MM.1S (cell line): ENCODE results near the gene TMEM45B.
A peak's percentile ranks its signal among the peaks of the same experiment; 100 is the strongest.
"Not testable (repeated sequence)": the region's sequence is repeated elsewhere in the genome, so short reads cannot be mapped to it uniquely, and the experiment has no call there.

ENCODE experiments used
- DNase-seq: peaks from one replicate; pipeline ENCODE4 v3.0.0-alpha.2; 2015
- H2AFZ ChIP-seq: fragments of 300-600 bp; sonication (generic); 2 replicates; pipeline ENCODE4 v1.6.0; 2016; ENCODE audit warnings: antibody characterized with exemption, low read length
- H3F3A ChIP-seq: fragments of 300-600 bp; sonication (generic); 2 replicates; pipeline ENCODE4 v1.6.1; 2016; ENCODE audit warnings: mild to moderate bottlenecking, antibody characterized with exemption, low read length, moderate library complexity, mixed read lengths; ENCODE audit not compliant: insufficient read depth
- H3K27ac ChIP-seq: fragments of 300-600 bp; sonication (generic); 2 replicates; pipeline ENCODE4 v1.5.1; 2016; ENCODE audit warnings: mild to moderate bottlenecking, low read length
- H3K27me3 ChIP-seq: fragments of 300-600 bp; sonication (generic); replicated peaks from 2 replicates; pipeline ENCODE4 v1.6.0; 2016; ENCODE audit warnings: low read length; ENCODE audit not compliant: insufficient read depth
- H3K36me3 ChIP-seq: fragments of 300-600 bp; sonication (generic); replicated peaks from 2 replicates; pipeline ENCODE4 v1.6.1; 2016; ENCODE audit warnings: mild to moderate bottlenecking, low read length, mixed read lengths; ENCODE audit not compliant: insufficient read depth
- H3K4me1 ChIP-seq: fragments of 300-600 bp; sonication (generic); 2 replicates; pipeline ENCODE4 v1.6.1; 2016; ENCODE audit warnings: low read length, mixed read lengths
- H3K4me2 ChIP-seq: fragments of 300-600 bp; sonication (generic); 2 replicates; pipeline ENCODE4 v1.6.0; 2016; ENCODE audit warnings: low read depth, low read length
- H3K4me3 ChIP-seq: fragments of 300-600 bp; sonication (generic); 2 replicates; pipeline ENCODE4 v1.5.1; 2016; ENCODE audit warnings: low read length, mixed read lengths
- H3K79me2 ChIP-seq: fragments of 300-600 bp; sonication (generic); 2 replicates; pipeline ENCODE4 v1.6.1; 2016; ENCODE audit warnings: mixed run types, low read length, mixed read lengths
- H3K9ac ChIP-seq: fragments of 300-600 bp; sonication (generic); 2 replicates; pipeline ENCODE4 v1.6.1; 2016; ENCODE audit warnings: low read length, mixed read lengths
- H3K9me2 ChIP-seq: fragments of 300-600 bp; sonication (generic); replicated peaks from 2 replicates; pipeline ENCODE4 v1.6.1; 2016; ENCODE audit warnings: mild to moderate bottlenecking, low read length, mixed read lengths; ENCODE audit not compliant: insufficient read depth
- H3K9me3 ChIP-seq: fragments of 300-600 bp; sonication (generic); replicated peaks from 2 replicates; pipeline ENCODE4 v1.6.1; 2016; ENCODE audit warnings: mild to moderate bottlenecking, low read length, mixed read lengths; ENCODE audit not compliant: insufficient read depth
- H4K20me1 ChIP-seq: fragments of 300-600 bp; sonication (generic); 2 replicates; pipeline ENCODE4 v1.6.1; 2016; ENCODE audit warnings: mild to moderate bottlenecking, low read length, moderate library complexity, mixed read lengths; ENCODE audit not compliant: insufficient read depth
- CTCF ChIP-seq: fragments of 300-600 bp; sonication (generic); IDR thresholded peaks from 2 replicates; pipeline ENCODE4 v1.5.1; 2016; ENCODE audit warnings: antibody characterized with exemption, low read length, mixed read lengths
- EZH2 ChIP-seq: fragments of 300-600 bp; sonication (generic); optimal IDR thresholded peaks from 2 replicates; pipeline ENCODE3; 2017; ENCODE audit warnings: low read depth, mild to moderate bottlenecking, antibody characterized with exemption, low read length, mixed read lengths
- EZH2phosphoT487 ChIP-seq: fragments of 300-600 bp; sonication (generic); IDR thresholded peaks from 2 replicates; pipeline ENCODE4 v1.6.1; 2018; ENCODE audit warnings: antibody characterized with exemption, low read length

TMEM45B gene

GRCh38 chr11:129768356-129768755, 47.3 kb upstream of the TMEM45B start:
- Histone ChIP-seq H3K79me2 (no peaks in the 10 kb centered on the region), H3K9me3 (no peaks in the 10 kb centered on the region), H2AFZ (no peak overlapping the region), H3K9me2 (no peaks in the 10 kb centered on the region), H3K4me2 (no peak overlapping the region), H4K20me1 (no peaks in the 10 kb centered on the region), H3K36me3 (no peaks in the 10 kb centered on the region), H3K4me3 (no peak overlapping the region), H3K4me1 (no peaks in the 10 kb centered on the region; the same call in 1 of the 2 replicates), H3F3A (no peaks in the 10 kb centered on the region), H3K27ac (no peak overlapping the region), H3K9ac (no peak overlapping the region), H3K27me3 (no peaks in the 10 kb centered on the region)
- TF ChIP-seq EZH2phosphoT487 = no peak
- TF ChIP-seq EZH2 = no peak
- no peak for DNase-seq

- no peaks in the 10 kb centered on the region for H3K9me2 ChIP-seq
- H3K27me3 ChIP-seq = no peaks in the 10 kb centered on the region
- H3K4me3 ChIP-seq = no peak overlapping the region
- no peaks in the 10 kb centered on the region for H4K20me1 ChIP-seq
- DNase-seq = no peak
- no peak overlapping the region for H3K4me2 ChIP-seq
- no peak overlapping the region for H2AFZ ChIP-seq
- no peak for TF ChIP-seq EZH2phosphoT487
- TF ChIP-seq CTCF = no peak
- TF ChIP-seq EZH2 = no peak
- no peak overlapping the region for H3K27ac ChIP-seq
- H3K36me3 ChIP-seq = no peaks in the 10 kb centered on the region
- no peaks in the 10 kb centered on the region for H3F3A ChIP-seq
- H3K79me2 ChIP-seq = no peaks in the 10 kb centered on the region
- H3K4me1 ChIP-seq = no peaks in the 10 kb centered on the region; the same call in 1 of the 2 replicates
- no peak overlapping the region for H3K9ac ChIP-seq
- H3K9me3 ChIP-seq = no peaks in the 10 kb centered on the region
These were observed 46.6 kb upstream of the TMEM45B start for GRCh38 chr11:129769059-129769458.

- no peak overlapping the region for H3K9ac ChIP-seq
- DNase-seq = no peak
- H3F3A ChIP-seq = no peaks in the 10 kb centered on the region
- no peak overlapping the region for H3K4me2 ChIP-seq
- TF ChIP-seq EZH2 = no peak
- no peak for TF ChIP-seq CTCF
- TF ChIP-seq EZH2phosphoT487 = no peak
- H3K79me2 ChIP-seq = no peaks in the 10 kb centered on the region
- no peaks in the 10 kb centered on the region for H3K9me2 ChIP-seq
- no peaks in the 10 kb centered on the region for H3K9me3 ChIP-seq
- H3K36me3 ChIP-seq = no peaks in the 10 kb centered on the region
- H2AFZ ChIP-seq = no peak overlapping the region
- no peaks in the 10 kb centered on the region for H3K27me3 ChIP-seq
- no peak overlapping the region for H3K4me3 ChIP-seq
- H3K27ac ChIP-seq = no peak overlapping the region
- H4K20me1 ChIP-seq = no peaks in the 10 kb centered on the region
- no peaks in the 10 kb centered on the region; the same call in 1 of the 2 replicates for H3K4me1 ChIP-seq
These were observed 44.7 kb upstream of the TMEM45B start for GRCh38 chr11:129770993-129771392.

GRCh38 chr11:129771456-129771855, 44.2 kb upstream of the TMEM45B start:
- H2AFZ ChIP-seq, H3K4me3 ChIP-seq, H3K4me1 ChIP-seq, H3K79me2 ChIP-seq, H3F3A ChIP-seq, H3K27me3 ChIP-seq, H4K20me1 ChIP-seq, H3K9me2 ChIP-seq, H3K36me3 ChIP-seq, H3K4me2 ChIP-seq, H3K9ac ChIP-seq, H3K27ac ChIP-seq, H3K9me3 ChIP-seq: not testable (repeated sequence)
- DNase-seq = peak; percentile 27
- peak; percentile 12; the same call in 1 of the 2 replicates for TF ChIP-seq CTCF
